OCI-LY7 (cell line): ENCODE measurements around the gene TMCC2.

Source experiments
- CTCF ChIP-seq: fragments of 200-600 bp; sonication (generic); conservative IDR thresholded peaks from 2 replicates; pipeline ENCODE4 v1.5.1; 2014; ENCODE audit warnings: mild to moderate bottlenecking, antibody characterized with exemption, low read length, moderate library complexity, mixed read lengths
- EZH2phosphoT487 ChIP-seq: fragments of 200-600 bp; sonication (generic); IDR thresholded peaks from 2 replicates; pipeline ENCODE4 v1.6.1; 2018; ENCODE audit warnings: low read depth, borderline replicate concordance, mild to moderate bottlenecking, mixed run types, antibody characterized with exemption, low read length, moderate library complexity, mixed read lengths

DNA sequence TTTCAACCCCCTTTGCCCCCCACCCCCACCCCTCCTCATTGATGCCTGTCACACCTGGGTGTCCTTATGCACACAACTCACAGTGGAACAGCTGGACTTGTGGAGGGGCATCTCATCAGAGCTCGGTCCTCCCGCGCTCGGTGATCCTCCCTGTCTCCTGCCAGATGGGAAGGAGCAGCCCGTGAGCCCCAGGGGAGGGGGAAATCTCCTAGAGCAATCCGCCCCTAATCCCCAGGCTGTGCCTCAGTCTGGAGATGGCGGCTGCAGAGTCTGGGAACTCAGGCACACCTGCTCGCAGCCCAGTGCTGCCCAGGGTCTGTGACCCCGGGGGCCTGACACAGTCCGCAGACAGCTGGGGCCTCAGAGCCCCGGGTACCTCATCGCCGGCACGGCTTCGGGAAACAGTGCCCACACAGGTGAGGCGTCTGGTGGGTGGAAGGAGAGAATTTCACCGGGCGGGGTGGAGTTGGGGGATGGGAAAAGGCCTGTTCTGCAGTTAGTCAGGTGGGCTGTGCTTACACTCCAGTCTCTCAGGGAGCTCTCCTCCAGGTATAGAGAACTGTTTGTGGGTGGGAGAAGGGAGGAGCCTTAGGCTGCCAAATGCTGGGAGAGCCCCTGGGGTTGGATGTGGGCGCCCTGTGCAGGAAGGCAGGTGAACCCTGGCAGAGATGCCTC is 29.3 kb downstream of the TMCC2 start:
- TF ChIP-seq CTCF (no peak), EZH2phosphoT487 (no peak)
